Measurements from ENCODE around the gene TNFRSF18. TPM values are rescaled to one million over a fixed set of nuclear protein-coding genes. Genes with fewer than 3 reads are reported as not detected.
"Not testable (repeated sequence)": the region's sequence is repeated elsewhere in the genome, so short reads cannot be mapped to it uniquely, and the experiment has no call there.

Gene TNFRSF18
- total and polyA plus RNA-seq, 8 donors, result 0.32 to 1.2 (median 0.34) TPM; not detected in 3

DNA sequence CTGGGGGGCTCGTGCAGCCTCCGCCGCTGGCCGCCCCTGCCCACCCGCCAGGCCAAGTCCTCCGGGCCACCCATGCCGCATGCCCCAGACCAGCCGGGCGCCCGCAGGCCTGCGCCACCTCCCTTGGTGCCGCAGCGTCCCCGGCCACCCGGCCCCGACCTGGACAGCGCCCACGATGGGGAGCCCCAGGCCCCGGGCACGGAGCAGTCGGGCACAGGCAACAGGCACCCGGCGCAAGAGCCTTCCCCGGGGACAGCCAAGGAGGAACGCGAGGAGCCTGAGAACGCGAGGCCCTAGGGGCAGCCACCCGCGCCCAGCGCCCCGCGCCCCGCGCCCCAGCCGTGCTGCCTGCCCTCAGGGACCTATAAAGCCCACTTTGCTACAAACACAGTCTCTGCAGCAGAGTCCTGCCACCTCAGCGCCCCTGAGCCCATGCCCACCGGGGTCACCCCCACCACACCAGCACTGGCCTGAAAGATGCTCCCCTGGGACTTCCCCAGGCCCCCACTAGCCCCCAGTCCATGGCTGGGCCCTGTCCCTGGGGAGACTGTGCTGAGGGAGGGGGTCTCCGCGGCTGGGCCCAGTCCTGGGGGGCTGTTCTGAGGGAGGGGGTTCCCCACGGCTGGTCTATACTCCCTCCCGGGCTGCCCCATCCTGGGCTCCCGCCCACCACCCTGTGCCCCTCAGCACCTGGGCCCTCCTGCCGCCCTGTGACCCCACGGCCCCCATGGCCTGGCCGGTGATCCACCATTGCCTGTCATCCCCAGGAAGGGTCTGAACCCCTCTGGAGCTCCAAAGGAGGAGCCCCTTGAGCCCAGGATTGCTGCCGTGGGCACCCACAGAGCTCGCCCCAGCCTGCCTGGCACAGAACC is 8.6 kb downstream of the TNFRSF18 start:
- no peak overlapping the region for H3K4me3 ChIP-seq
- intact Hi-C loops (cut with DNase I), result no loop called here
- peak in 3 of 6 donors; percentile 22 to 78 (median 50) for DNase-seq

GRCh38 chr1:1197188-1197500 is 9.2 kb downstream of the TNFRSF18 start:
- Histone ChIP-seq H3K36me3 (no peaks in the 10 kb centered on the region), H3K4me3 (no peak overlapping the region), H3K4me1 (no peaks in the 10 kb centered on the region), H3K9me3 (no peaks in the 10 kb centered on the region), H3K27me3 (no peaks in the 10 kb centered on the region), H3K27ac (no peak overlapping the region)
- no peak for DNase-seq
- ATAC-seq, result no peak
- FAIRE-seq, result no peak
- WGBS, 2 donors, result 89 to 91% methylated on average over 7 to 8 of the region's 8 CpGs
- TF ChIP-seq, protein P1, sequence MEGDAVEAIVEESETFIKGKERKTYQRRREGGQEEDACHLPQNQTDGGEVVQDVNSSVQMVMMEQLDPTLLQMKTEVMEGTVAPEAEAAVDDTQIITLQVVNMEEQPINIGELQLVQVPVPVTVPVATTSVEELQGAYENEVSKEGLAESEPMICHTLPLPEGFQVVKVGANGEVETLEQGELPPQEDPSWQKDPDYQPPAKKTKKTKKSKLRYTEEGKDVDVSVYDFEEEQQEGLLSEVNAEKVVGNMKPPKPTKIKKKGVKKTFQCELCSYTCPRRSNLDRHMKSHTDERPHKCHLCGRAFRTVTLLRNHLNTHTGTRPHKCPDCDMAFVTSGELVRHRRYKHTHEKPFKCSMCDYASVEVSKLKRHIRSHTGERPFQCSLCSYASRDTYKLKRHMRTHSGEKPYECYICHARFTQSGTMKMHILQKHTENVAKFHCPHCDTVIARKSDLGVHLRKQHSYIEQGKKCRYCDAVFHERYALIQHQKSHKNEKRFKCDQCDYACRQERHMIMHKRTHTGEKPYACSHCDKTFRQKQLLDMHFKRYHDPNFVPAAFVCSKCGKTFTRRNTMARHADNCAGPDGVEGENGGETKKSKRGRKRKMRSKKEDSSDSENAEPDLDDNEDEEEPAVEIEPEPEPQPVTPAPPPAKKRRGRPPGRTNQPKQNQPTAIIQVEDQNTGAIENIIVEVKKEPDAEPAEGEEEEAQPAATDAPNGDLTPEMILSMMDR (IDR thresholded peaks at IDR 0.05), result no peak
- intact Hi-C loops (cut with DNase I), result no loop called here

More for the DNA sequence above, 8.6 kb downstream of the TNFRSF18 start:
- Histone ChIP-seq H3K27me3 (no peaks in the 10 kb centered on the region), H3K4me1 (no peaks in the 10 kb centered on the region), H3K27ac (no peak overlapping the region), H3K36me3 (no peaks in the 10 kb centered on the region), H3K9me3 (no peaks in the 10 kb centered on the region)
- TF ChIP-seq, protein P1 (IDR thresholded peaks at IDR 0.05), result no peak
- ATAC-seq (no peak), FAIRE-seq (no peak)
- WGBS, 2 donors, result 89 to 93% methylated on average over 43 to 48 of the region's 48 CpGs

GRCh38 chr1:1196431-1197187 is 9.8 kb downstream of the TNFRSF18 start:
- intact Hi-C loops (cut with DNase I), result no loop called here
- H3K36me3 ChIP-seq, result no peaks in the 10 kb centered on the region
- no peak overlapping the region for H3K27ac ChIP-seq
- WGBS, 2 donors, result 85 to 86% methylated on average over 11 to 13 of the region's 13 CpGs
- H3K4me3 ChIP-seq, result no peak overlapping the region
- no peaks in the 10 kb centered on the region for H3K27me3 ChIP-seq
- TF ChIP-seq, protein P1 (IDR thresholded peaks at IDR 0.05), result no peak
- DNase-seq, result peak in 2 of 6 donors; percentile 15 to 63
- no peaks in the 10 kb centered on the region for H3K4me1 ChIP-seq
- no peaks in the 10 kb centered on the region for H3K9me3 ChIP-seq
- no peak for ATAC-seq
- FAIRE-seq, result no peak

GRCh38 chr1:1195726-1196125 is 10.7 kb downstream of the TNFRSF18 start:
- intact Hi-C loops (cut with DNase I); H3K9me3 ChIP-seq; H3K4me3 ChIP-seq; H3K27ac ChIP-seq; H3K27me3 ChIP-seq; H3K36me3 ChIP-seq; FAIRE-seq; H3K4me1 ChIP-seq; ATAC-seq: not testable (repeated sequence)
- 82 to 98% methylated on average over 6 of the region's 6 CpGs for WGBS, 2 donors
- peak in 1 of 6 donors; percentile 8 for DNase-seq

GRCh38 chr1:1194723-1195122 is 11.7 kb downstream of the TNFRSF18 start:
- no peak overlapping the region for H3K27ac ChIP-seq
- no peaks in the 10 kb centered on the region for H3K4me1 ChIP-seq
- H3K9me3 ChIP-seq, result no peaks in the 10 kb centered on the region
- no peak for DNase-seq
- H3K4me3 ChIP-seq, result no peak overlapping the region
- intact Hi-C loops (cut with DNase I), result no loop called here
- no peak for ATAC-seq
- H3K27me3 ChIP-seq, result no peaks in the 10 kb centered on the region
- H3K36me3 ChIP-seq, result no peaks in the 10 kb centered on the region
- TF ChIP-seq, protein P1 (IDR thresholded peaks at IDR 0.05), result no peak
- FAIRE-seq, result no peak
- WGBS, 2 donors, result 94% methylated on average over 3 of the region's 3 CpGs

All from pancreas (tissue), 10 donors.